ENCODE results near the gene STK10.

GRCh38 chr5:172028167-172028566, 159.9 kb downstream of the STK10 start:
- TF ChIP-seq TEAD4 (IDR thresholded peaks at IDR 0.05) (no peak), EP300 (IDR thresholded peaks at IDR 0.05; ENCODE audit: borderline replicate concordance) (no peak), USF1 (IDR thresholded peaks at IDR 0.05) (no peak), RAD21 (IDR thresholded peaks at IDR 0.05; ENCODE audit: low read depth) (no peak), TCF12 (IDR thresholded peaks at IDR 0.05; ENCODE audit: low read depth) (no peak), FOXM1 (IDR thresholded peaks at IDR 0.05; ENCODE audit: borderline replicate concordance, low read depth) (no peak)
- TF ChIP-seq, protein P1, sequence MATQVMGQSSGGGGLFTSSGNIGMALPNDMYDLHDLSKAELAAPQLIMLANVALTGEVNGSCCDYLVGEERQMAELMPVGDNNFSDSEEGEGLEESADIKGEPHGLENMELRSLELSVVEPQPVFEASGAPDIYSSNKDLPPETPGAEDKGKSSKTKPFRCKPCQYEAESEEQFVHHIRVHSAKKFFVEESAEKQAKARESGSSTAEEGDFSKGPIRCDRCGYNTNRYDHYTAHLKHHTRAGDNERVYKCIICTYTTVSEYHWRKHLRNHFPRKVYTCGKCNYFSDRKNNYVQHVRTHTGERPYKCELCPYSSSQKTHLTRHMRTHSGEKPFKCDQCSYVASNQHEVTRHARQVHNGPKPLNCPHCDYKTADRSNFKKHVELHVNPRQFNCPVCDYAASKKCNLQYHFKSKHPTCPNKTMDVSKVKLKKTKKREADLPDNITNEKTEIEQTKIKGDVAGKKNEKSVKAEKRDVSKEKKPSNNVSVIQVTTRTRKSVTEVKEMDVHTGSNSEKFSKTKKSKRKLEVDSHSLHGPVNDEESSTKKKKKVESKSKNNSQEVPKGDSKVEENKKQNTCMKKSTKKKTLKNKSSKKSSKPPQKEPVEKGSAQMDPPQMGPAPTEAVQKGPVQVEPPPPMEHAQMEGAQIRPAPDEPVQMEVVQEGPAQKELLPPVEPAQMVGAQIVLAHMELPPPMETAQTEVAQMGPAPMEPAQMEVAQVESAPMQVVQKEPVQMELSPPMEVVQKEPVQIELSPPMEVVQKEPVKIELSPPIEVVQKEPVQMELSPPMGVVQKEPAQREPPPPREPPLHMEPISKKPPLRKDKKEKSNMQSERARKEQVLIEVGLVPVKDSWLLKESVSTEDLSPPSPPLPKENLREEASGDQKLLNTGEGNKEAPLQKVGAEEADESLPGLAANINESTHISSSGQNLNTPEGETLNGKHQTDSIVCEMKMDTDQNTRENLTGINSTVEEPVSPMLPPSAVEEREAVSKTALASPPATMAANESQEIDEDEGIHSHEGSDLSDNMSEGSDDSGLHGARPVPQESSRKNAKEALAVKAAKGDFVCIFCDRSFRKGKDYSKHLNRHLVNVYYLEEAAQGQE (IDR thresholded peaks at IDR 0.05; ENCODE audit: low read depth), result no peak

All from Ishikawa (cell line).